OCI-LY7 (cell line): Measurements from ENCODE around the gene LSS. TPM values are rescaled to one million over a fixed set of nuclear protein-coding genes. Genes with fewer than 3 reads are reported as not detected.

Source experiments
- BruUV-seq: library from RNA; stranded (reverse); fragments of 400-500 nt; replicated peaks from 2 replicates; lab custom pipeline; 2021; lab: Mats Ljungman, UMichigan
- CTCF ChIA-PET: fragments of 300-600 bp; sonication (Branson Sonifier 250); formaldehyde crosslinking; loops from one replicate; lab custom pipeline; 2022; ENCODE audit warnings: antibody characterized with exemption; ENCODE audit not compliant: unreplicated experiment; lab: Charles Lee
- POLR2A ChIA-PET: fragments of 300-600 bp; sonication (Branson Sonifier 250); formaldehyde crosslinking; loops from one replicate; lab custom pipeline; 2022; ENCODE audit warnings: antibody characterized with exemption; lab: Charles Lee
- DNase-seq: peaks from one replicate; pipeline ENCODE4 v3.0.0-alpha.2; 2015; ENCODE audit warnings: low spot score
- H2AFZ ChIP-seq: fragments of 200-600 bp; sonication (generic), shearing (Covaris generic); 2 replicates; pipeline ENCODE4 v1.6.1; 2014; ENCODE audit warnings: mild to moderate bottlenecking, antibody characterized with exemption, low read length, moderate library complexity
- H3K27ac ChIP-seq: fragments of 200-600 bp; sonication (generic); 2 replicates; pipeline ENCODE4 v1.5.1; 2014; ENCODE audit warnings: mixed run types, low read depth, mild to moderate bottlenecking, moderate library complexity, low read length, inconsistent platforms; ENCODE audit not compliant: poor library complexity, severe bottlenecking
- H3K36me3 ChIP-seq: fragments of 200-600 bp; sonication (generic); 2 replicates; pipeline ENCODE4 v1.6.1; 2014; ENCODE audit warnings: mild to moderate bottlenecking, antibody characterized with exemption, low read length, moderate library complexity, mixed read lengths; ENCODE audit not compliant: insufficient read depth
- H3K4me1 ChIP-seq: fragments of 200-600 bp; sonication (generic); 2 replicates; pipeline ENCODE4 v1.5.1; 2014; ENCODE audit warnings: mild to moderate bottlenecking, low read length; ENCODE audit not compliant: insufficient read depth, poor library complexity, severe bottlenecking
- H3K4me2 ChIP-seq: fragments of 200-600 bp; sonication (generic); 2 replicates; pipeline ENCODE4 v1.6.1; 2014; ENCODE audit warnings: mild to moderate bottlenecking, low read length
- H3K4me3 ChIP-seq: fragments of 200-600 bp; sonication (generic); 2 replicates; pipeline ENCODE4 v1.5.1; 2014; ENCODE audit warnings: mild to moderate bottlenecking, low read depth, low read length; ENCODE audit not compliant: poor library complexity, severe bottlenecking
- H3K79me2 ChIP-seq: fragments of 200-600 bp; sonication (generic); 2 replicates; pipeline ENCODE4 v1.6.1; 2016; ENCODE audit warnings: low read depth, mild to moderate bottlenecking, low read length, moderate library complexity, mixed read lengths; ENCODE audit not compliant: insufficient read depth
- H3K9me2 ChIP-seq: fragments of 200-600 bp; sonication (generic); 2 replicates; pipeline ENCODE4 v1.6.1; 2016; ENCODE audit warnings: mild to moderate bottlenecking, low read length, mixed read lengths; ENCODE audit not compliant: insufficient read depth
- H3K9me3 ChIP-seq: fragments of 200-600 bp; sonication (generic); 2 replicates; pipeline ENCODE4 v1.6.1; 2014; ENCODE audit warnings: mild to moderate bottlenecking, mixed run types, low read length, mixed read lengths
- H4K20me1 ChIP-seq: fragments of 200-600 bp; sonication (generic); 2 replicates; pipeline ENCODE4 v1.6.1; 2014; ENCODE audit warnings: mild to moderate bottlenecking, antibody characterized with exemption, low read length, moderate library complexity, mixed read lengths; ENCODE audit not compliant: insufficient read depth
- EZH2phosphoT487 ChIP-seq: fragments of 200-600 bp; sonication (generic); IDR thresholded peaks from 2 replicates; pipeline ENCODE4 v1.6.1; 2018; ENCODE audit warnings: low read depth, borderline replicate concordance, mild to moderate bottlenecking, mixed run types, antibody characterized with exemption, low read length, moderate library complexity, mixed read lengths
- intact Hi-C: fragments of 100-400 bp; cut with micrococcal nuclease; formaldehyde crosslinking; loops from one replicate; pipeline ENCODE4 v1.10.0; 2022; ENCODE audit not compliant: unreplicated experiment
- total RNA-seq, 2 experiments: library from RNA; depleted of rRNA in 1 of 2; stranded (reverse); fragments of >200 nt in 1 of 2; shearing (Covaris generic) in 1 of 2; gene quantifications; 2 replicates each; pipeline ENCODE4 v1.2.3, GENCODE V29; 2014 to 2022
- TF ChIP-seq, protein P1 (sequence below): fragments of 200-600 bp; sonication (generic); conservative IDR thresholded peaks from 2 replicates; pipeline ENCODE4 v1.5.1; 2014; ENCODE audit warnings: mild to moderate bottlenecking, antibody characterized with exemption, low read length, moderate library complexity, mixed read lengths

Gene LSS
- total RNA-seq, 2 experiments from 2014 or later: 45.4 to 137 TPM

DNA sequence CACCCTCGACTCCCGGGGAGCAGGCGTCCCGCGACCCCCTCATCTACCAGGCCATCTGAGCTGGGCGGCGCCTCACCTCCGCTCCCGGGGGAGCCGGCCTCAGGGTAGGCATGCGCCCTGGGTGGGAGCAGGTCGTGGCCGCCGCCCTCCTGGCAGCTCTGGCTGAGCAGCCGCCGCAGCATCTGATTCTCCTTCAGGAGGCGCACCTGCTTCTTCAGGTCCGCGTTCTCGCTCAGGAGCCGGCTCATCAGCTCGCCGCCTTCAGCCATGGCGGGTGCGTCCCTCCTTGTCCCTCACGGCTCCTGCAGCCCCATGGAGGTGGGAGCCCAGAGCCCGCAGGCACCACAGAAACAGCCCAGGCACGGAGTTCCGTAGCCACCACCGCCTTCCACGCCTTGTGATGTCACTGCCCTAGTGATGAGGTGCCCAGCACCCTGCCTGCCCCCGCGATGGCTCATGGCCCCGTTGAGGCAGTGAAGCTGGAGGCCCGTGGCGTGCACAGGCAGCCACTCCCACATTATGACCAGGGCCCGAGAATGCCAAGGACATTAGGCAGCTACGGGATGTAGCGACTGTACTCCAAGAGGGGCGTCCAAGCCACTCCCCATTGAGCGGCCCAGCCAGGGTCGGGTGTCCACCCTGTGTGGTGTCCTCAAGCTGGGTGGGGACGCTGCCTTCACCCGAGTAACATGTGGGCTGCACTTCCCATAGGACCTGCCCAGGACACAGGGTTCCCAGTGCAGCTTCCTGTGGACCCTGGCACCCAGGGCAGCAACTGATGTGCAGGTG, 45.8 kb downstream of the LSS start:
- Histone ChIP-seq H3K36me3 (no peaks in the 10 kb centered on the region), H3K4me1 (peaks cover 13% of the 10 kb centered on the region), H3K4me2 (no peak overlapping the region), H3K27ac (no peak overlapping the region), H3K4me3 (no peak overlapping the region), H3K9me2 (no peaks in the 10 kb centered on the region), H2AFZ (no peak overlapping the region), H4K20me1 (no peaks in the 10 kb centered on the region), H3K79me2 (no peaks in the 10 kb centered on the region), H3K9me3 (no peaks in the 10 kb centered on the region)
- ChIA-PET CTCF (no interaction called here), POLR2A (no interaction called here)
- no TSS peak for BruUV-seq
- intact Hi-C loops: no loop called here
- DNase-seq: no peak
- TF ChIP-seq, protein P1, sequence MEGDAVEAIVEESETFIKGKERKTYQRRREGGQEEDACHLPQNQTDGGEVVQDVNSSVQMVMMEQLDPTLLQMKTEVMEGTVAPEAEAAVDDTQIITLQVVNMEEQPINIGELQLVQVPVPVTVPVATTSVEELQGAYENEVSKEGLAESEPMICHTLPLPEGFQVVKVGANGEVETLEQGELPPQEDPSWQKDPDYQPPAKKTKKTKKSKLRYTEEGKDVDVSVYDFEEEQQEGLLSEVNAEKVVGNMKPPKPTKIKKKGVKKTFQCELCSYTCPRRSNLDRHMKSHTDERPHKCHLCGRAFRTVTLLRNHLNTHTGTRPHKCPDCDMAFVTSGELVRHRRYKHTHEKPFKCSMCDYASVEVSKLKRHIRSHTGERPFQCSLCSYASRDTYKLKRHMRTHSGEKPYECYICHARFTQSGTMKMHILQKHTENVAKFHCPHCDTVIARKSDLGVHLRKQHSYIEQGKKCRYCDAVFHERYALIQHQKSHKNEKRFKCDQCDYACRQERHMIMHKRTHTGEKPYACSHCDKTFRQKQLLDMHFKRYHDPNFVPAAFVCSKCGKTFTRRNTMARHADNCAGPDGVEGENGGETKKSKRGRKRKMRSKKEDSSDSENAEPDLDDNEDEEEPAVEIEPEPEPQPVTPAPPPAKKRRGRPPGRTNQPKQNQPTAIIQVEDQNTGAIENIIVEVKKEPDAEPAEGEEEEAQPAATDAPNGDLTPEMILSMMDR: no peak
- TF ChIP-seq EZH2phosphoT487: no peak

DNA sequence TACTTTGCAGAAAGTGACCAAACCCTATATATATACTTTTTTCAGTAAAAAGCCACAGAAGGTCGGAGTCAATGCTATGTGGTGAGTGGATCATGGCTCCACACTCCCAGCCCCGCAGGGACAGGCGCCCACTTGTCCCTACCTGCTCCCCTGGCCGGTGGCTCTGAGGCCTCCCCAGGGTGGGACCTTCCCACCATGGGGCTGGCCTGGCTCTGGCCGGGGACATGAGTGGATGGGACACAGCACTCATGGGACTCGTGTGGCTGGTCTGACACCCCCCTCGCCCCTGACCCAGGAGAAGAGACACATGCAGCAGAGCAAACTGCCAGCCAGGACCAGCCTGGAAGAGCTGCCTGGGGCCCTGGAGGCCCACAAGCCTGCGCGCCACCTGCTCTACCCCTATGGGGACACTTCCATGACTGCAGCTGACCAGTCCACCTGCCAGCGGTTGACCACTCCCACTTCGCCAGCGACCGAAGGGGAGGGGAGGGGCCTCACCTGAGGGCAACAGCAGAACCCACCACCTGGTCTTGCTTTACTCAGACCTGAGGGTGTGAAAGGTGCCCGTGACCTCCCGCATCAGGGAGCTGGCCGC, 46.5 kb downstream of the LSS start:
- Histone ChIP-seq H4K20me1 (no peaks in the 10 kb centered on the region), H2AFZ (no peak overlapping the region), H3K9me3 (no peaks in the 10 kb centered on the region), H3K9me2 (no peaks in the 10 kb centered on the region), H3K27ac (no peak overlapping the region), H3K4me1 (peaks cover 13% of the 10 kb centered on the region), H3K4me3 (no peak overlapping the region), H3K79me2 (no peaks in the 10 kb centered on the region), H3K36me3 (no peaks in the 10 kb centered on the region), H3K4me2 (no peak overlapping the region)
- intact Hi-C loops: no loop called here
- TF ChIP-seq, protein P1: no peak
- TF ChIP-seq EZH2phosphoT487: no peak
- no peak for DNase-seq
- ChIA-PET POLR2A (no interaction called here), CTCF (no interaction called here)
- no TSS peak for BruUV-seq

DNA sequence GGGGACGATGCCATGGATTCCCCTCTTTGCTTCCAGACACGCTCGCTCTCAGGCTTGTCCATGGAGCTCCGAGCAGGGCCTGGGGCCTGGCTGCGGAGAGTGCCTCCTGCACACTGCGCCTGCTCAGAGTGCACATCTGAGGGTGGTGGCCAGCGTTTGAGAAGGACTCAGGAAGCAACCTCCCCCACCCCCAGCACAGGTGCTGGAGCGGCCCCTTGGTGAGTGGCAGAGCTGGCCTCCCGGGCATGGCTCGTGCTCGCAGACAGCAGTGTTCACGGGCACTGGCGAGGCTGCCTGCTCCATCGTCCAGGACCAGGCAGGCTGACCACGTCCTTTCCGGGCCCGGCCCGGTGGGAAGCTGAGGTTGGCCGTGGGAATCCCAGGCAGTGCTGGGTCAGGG, 47.1 kb downstream of the LSS start:
- no TSS peak for BruUV-seq
- TF ChIP-seq EZH2phosphoT487: no peak
- TF ChIP-seq, protein P1: no peak
- intact Hi-C loops: no loop called here
- POLR2A ChIA-PET: no interaction called here
- Histone ChIP-seq H3K4me2 (no peak overlapping the region), H3K9me3 (no peaks in the 10 kb centered on the region), H3K4me1 (peaks cover 13% of the 10 kb centered on the region), H4K20me1 (no peaks in the 10 kb centered on the region), H3K27ac (no peak overlapping the region), H3K36me3 (no peaks in the 10 kb centered on the region), H3K79me2 (no peaks in the 10 kb centered on the region), H3K9me2 (no peaks in the 10 kb centered on the region), H3K4me3 (no peak overlapping the region), H2AFZ (no peak overlapping the region)
- CTCF ChIA-PET: no interaction called here
- DNase-seq: no peak
